ENCODE data around the gene ARHGEF40. TPM values are rescaled to one million over a fixed set of nuclear protein-coding genes. Genes with fewer than 3 reads are reported as not detected.

Gene ARHGEF40
- total RNA-seq, 4 donors from 2014 or later: 72.5 to 128 (median 80.9) TPM

DNA sequence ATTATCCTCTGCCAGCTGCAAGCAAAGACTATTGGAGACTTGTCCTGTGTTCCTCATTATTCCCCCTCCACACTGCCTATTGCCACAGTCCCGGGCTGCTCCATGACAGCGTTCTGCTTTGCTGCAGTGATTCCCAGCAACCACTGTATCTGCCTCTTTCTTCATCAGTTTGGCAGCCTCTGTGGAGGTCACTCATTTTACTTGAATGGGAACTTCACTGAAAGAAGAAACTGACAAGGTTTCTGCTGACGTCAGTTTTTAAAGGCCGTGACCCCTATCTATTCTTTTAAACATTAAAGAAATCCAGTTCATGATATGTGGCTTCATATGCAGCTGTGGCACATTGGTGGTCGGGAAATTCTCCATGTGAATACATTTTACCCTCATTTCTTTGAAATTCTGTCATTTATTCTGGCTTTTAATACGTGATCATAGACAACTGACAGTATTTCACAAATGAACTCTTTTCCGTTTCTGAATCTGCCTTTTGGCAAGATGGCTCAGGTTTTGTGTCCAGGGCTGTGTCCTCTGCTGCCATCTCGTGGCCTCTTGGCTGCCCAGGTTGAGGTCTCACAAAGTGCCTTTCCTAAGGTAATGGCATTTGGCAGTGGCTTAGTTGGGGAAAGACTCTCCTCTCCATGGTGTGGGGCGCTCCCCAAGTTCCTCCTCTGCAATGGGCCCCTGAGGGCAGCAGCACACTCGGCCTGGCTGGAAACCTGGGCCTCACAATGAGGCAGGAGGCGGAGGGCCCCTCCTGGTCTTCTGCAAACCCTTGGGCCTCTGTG, 36.6 kb downstream of the ARHGEF40 start:
- Histone ChIP-seq H3K4me3 (no peak overlapping the region), H3K27me3 (no peaks in the 10 kb centered on the region), H3K4me1 (peaks cover 0 to 46% (median 36%) of the 10 kb centered on the region in 4 donors), H3K36me3 (no peaks in the 10 kb centered on the region), H3K27ac (peak overlapping the region; percentile 64 to 100 (median 96)), H3K9me3 (no peaks in the 10 kb centered on the region)
- DNase-seq (ENCODE audit: low spot score in 2 of 2): peak; percentile 79 to 88
- TF ChIP-seq CTCF (IDR thresholded peaks at IDR 0.05): peak; percentile 81 to 89 (median 88)
- TF ChIP-seq EP300 (IDR thresholded peaks at IDR 0.05): peak in 1 of 2 donors; percentile 27
- no peak for TF ChIP-seq POLR2A (IDR thresholded peaks at IDR 0.05)
- 11 to 13% methylated on average over 11 of the region's 11 CpGs for WGBS, 2 donors

- peaks cover 0 to 46% (median 36%) of the 10 kb centered on the region in 4 donors for H3K4me1 ChIP-seq
- WGBS, 2 donors: 35 to 42% methylated on average over 5 of the region's 5 CpGs
- no peak overlapping the region for H3K4me3 ChIP-seq
- H3K27ac ChIP-seq: peak overlapping the region; percentile 64 to 100 (median 96)
- no peaks in the 10 kb centered on the region for H3K36me3 ChIP-seq
- no peak for DNase-seq (ENCODE audit: low spot score in 2 of 2)
- no peaks in the 10 kb centered on the region for H3K27me3 ChIP-seq
- TF ChIP-seq POLR2A (IDR thresholded peaks at IDR 0.05) (no peak), CTCF (IDR thresholded peaks at IDR 0.05) (no peak), EP300 (IDR thresholded peaks at IDR 0.05) (no peak)
- no peaks in the 10 kb centered on the region for H3K9me3 ChIP-seq
Observed at GRCh38 chr14:21107283-21107800, 37.2 kb downstream of the ARHGEF40 start.

DNA sequence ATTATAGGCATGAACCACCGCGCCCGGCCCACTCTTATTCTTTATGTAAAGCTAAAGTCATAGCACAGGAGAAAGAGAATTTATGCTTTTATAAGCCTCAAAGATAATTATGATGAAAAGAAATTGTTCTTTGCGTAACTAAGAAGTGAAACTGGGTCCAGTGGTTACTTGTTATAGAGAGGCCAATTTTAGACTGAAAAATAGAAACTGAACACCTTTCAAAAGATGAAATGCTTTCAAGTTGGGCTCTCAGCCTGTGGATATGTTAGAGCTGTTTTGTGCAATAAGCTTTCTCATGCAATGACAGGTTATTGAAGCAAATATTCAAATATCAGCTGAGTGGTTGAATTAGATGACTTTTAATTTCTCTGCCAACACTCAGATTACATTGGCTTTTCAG, 38.7 kb downstream of the ARHGEF40 start:
- H3K9me3 ChIP-seq: no peaks in the 10 kb centered on the region
- TF ChIP-seq POLR2A (IDR thresholded peaks at IDR 0.05) (no peak), CTCF (IDR thresholded peaks at IDR 0.05) (no peak), EP300 (IDR thresholded peaks at IDR 0.05) (no peak)
- no peaks in the 10 kb centered on the region for H3K27me3 ChIP-seq
- no peaks in the 10 kb centered on the region for H3K36me3 ChIP-seq
- WGBS, 2 donors: 87 to 97% methylated on average over 4 of the region's 4 CpGs
- no peak overlapping the region for H3K4me3 ChIP-seq
- DNase-seq (ENCODE audit: low spot score in 2 of 2): no peak
- no peak overlapping the region for H3K27ac ChIP-seq
- peaks cover 0 to 34% (median 30%) of the 10 kb centered on the region in 4 donors for H3K4me1 ChIP-seq

- Histone ChIP-seq H3K27ac (no peak overlapping the region), H3K4me3 (no peak overlapping the region), H3K36me3 (no peaks in the 10 kb centered on the region), H3K4me1 (peaks cover 0 to 32% (median 30%) of the 10 kb centered on the region in 4 donors), H3K27me3 (no peaks in the 10 kb centered on the region), H3K9me3 (no peaks in the 10 kb centered on the region)
- DNase-seq (ENCODE audit: low spot score in 2 of 2): no peak
- no peak for TF ChIP-seq CTCF (IDR thresholded peaks at IDR 0.05)
- no peak for TF ChIP-seq POLR2A (IDR thresholded peaks at IDR 0.05)
- no peak for TF ChIP-seq EP300 (IDR thresholded peaks at IDR 0.05)
- WGBS, 2 donors: 81 to 89% methylated on average over 6 of the region's 6 CpGs
Observed at GRCh38 chr14:21109377-21110138, 39.5 kb downstream of the ARHGEF40 start.

All from tibial nerve (tissue), 4 donors.